Cardiac fibroblast (primary cell): Measurements from ENCODE around the gene BRICD5.

Experiments used
- DNase-seq, 2 donors: peaks; one replicate each; pipeline versions ENCODE4 v3.0.0 to v3.0.0-alpha.2; 2010; ENCODE audit warnings: low read depth in 2 of 2
- H3K4me3 ChIP-seq, 2 donors: replicated peaks in 1 of 2; 1 replicate in 1 of 2; 2 replicates in 1 of 2; pipeline ENCODE4 v1.5.1; 2011; ENCODE audit warnings: low read depth in 2 of 2, low read length in 2 of 2, mild to moderate bottlenecking in 2 of 2, moderate library complexity in 1 of 2
- TF ChIP-seq, protein P1 (sequence below): IDR thresholded peaks from one replicate; pipeline ENCODE4 v1.5.1; 2011; ENCODE audit warnings: low read depth, mild to moderate bottlenecking, low read length, inconsistent platforms

Gene BRICD5

DNA sequence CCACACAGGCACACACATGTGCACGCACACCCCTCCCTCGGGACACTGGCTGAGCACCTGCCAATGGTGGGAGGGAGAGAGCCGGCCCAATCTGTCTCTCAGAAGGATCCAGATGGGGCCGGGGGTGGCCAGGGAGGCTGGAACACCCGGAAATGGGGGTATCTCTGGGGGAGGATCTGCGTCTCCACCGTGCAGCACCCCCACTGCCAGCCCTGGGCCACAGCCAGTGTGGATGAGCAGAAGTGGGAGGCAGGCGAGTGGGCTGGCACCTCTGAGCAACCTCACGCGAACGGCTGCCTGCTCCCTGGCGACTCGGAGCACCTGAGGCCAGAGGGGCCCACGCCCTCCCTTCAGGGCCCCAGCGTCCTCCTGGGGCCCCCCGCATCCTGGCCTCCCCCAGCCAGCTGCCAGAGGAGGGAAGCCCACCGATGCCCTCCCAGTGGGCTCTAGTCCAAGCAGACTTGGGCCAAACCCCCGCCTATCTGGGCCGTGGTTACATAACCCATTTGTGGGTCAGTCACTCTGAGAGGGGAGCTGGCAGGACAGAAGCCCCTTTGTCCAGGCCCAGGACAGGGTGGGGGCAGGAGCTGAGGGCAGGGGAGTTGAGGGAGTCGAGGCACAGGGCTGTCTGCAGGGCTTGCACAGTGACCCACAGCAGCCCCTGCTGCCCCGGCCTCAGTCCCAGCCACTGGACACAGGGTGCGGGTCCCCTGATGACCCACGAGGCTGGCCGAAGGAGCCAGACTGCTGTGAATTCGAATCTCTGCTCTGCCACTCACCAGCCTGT is 19.8 kb downstream of the BRICD5 start:
- TF ChIP-seq, protein P1, sequence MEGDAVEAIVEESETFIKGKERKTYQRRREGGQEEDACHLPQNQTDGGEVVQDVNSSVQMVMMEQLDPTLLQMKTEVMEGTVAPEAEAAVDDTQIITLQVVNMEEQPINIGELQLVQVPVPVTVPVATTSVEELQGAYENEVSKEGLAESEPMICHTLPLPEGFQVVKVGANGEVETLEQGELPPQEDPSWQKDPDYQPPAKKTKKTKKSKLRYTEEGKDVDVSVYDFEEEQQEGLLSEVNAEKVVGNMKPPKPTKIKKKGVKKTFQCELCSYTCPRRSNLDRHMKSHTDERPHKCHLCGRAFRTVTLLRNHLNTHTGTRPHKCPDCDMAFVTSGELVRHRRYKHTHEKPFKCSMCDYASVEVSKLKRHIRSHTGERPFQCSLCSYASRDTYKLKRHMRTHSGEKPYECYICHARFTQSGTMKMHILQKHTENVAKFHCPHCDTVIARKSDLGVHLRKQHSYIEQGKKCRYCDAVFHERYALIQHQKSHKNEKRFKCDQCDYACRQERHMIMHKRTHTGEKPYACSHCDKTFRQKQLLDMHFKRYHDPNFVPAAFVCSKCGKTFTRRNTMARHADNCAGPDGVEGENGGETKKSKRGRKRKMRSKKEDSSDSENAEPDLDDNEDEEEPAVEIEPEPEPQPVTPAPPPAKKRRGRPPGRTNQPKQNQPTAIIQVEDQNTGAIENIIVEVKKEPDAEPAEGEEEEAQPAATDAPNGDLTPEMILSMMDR: no peak
- no peak for DNase-seq
- H3K4me3 ChIP-seq: no peak overlapping the region

DNA sequence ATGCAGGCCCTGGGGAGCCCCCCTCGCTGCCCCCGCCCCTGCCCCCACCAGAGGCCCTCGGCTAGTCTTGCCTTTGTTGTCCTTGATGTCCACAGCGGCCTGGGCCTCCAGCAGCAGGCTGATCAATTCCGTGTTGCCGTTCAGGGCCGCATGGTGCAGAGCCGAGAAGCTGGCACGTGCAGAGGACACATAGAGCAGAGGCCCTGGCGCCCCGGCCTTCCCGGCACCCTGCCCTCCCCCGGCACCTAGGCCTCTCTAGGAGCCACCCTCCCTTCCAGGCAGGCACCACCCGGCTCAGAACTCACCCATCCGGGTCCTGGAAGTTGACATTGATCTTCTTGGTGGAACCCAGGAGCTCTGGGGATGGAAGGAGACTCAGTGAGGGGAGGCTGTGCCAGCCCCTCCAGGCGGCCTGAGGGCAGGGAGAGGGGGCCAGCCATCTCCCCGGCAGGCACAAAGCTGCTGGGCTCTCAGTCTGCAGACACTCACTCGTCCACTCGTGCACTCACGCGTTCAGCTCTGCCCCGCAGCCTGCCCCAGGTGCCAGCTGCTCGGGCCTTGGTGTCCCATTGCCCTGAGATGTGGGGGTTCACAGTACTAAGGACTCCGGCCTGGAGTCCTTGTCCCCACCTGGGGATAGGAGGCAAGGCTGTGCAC is 20.5 kb downstream of the BRICD5 start:
- TF ChIP-seq, protein P1: no peak
- no peak for DNase-seq
- no peak overlapping the region for H3K4me3 ChIP-seq

- no peak overlapping the region for H3K4me3 ChIP-seq
- DNase-seq: no peak
- TF ChIP-seq, protein P1: no peak
Measured at GRCh38 chr16:2189252-2189893, 21.3 kb downstream of the BRICD5 start.

- TF ChIP-seq, protein P1: no peak
- DNase-seq: no peak
- H3K4me3 ChIP-seq: no peak overlapping the region
Measured at GRCh38 chr16:2188395-2188794, 22.3 kb downstream of the BRICD5 start.

DNA sequence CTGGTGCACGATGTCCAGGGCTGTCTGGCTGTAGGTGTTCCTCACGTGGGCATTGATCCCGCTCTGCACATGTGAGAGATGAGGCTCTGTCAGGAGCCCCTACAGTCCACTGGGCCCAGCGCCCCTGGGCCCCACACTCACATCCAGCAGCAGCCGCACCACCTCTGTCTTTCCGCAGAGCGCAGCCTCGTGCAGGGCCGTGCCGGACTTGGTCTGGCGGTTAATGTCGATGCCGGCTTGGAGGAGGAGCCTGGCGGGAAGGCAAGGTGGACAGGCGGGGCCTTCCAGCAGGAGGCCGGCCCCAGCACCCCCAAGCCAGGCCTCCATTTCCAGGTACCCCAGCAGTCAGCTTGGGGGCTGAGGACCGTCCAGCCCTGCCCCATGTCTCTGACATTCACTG is 23.5 kb downstream of the BRICD5 start:
- TF ChIP-seq, protein P1: no peak
- no peak for DNase-seq
- no peak overlapping the region for H3K4me3 ChIP-seq

- TF ChIP-seq, protein P1: no peak
- DNase-seq: no peak
- no peak overlapping the region for H3K4me3 ChIP-seq
Measured at GRCh38 chr16:2186505-2186904, 24.2 kb downstream of the BRICD5 start.
